ENCODE data around the gene APLN.

DNA sequence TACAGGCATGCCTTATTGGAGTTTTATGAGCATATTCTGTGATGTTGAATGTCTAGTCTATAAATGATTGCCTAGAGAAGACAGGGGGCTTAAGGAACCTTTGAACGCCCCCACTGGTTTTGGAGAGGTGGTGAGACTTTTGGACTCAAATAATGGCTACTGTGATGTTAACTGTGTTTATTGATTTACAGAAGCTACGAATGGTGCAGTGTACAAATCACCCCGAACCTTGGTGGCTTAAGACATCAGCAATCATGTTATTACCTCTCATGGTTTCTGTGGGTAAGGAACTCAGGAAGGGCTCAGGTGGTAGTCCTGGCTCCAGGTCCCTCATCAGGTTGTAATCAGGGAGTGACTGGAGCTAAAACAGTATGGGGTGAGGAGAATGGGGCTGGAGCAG lies 33.3 kb upstream of the APLN start:
- TF ChIP-seq TCF7L2 (IDR thresholded peaks at IDR 0.05; ENCODE audit: low read depth, low read length) (no peak), BCL6 (CRISPR knock-in tag; IDR thresholded peaks at IDR 0.05) (no peak), POLR2AphosphoS5 (IDR thresholded peaks at IDR 0.05; ENCODE audit: low read depth, low read length) (no peak)
- TF ChIP-seq, protein P1, sequence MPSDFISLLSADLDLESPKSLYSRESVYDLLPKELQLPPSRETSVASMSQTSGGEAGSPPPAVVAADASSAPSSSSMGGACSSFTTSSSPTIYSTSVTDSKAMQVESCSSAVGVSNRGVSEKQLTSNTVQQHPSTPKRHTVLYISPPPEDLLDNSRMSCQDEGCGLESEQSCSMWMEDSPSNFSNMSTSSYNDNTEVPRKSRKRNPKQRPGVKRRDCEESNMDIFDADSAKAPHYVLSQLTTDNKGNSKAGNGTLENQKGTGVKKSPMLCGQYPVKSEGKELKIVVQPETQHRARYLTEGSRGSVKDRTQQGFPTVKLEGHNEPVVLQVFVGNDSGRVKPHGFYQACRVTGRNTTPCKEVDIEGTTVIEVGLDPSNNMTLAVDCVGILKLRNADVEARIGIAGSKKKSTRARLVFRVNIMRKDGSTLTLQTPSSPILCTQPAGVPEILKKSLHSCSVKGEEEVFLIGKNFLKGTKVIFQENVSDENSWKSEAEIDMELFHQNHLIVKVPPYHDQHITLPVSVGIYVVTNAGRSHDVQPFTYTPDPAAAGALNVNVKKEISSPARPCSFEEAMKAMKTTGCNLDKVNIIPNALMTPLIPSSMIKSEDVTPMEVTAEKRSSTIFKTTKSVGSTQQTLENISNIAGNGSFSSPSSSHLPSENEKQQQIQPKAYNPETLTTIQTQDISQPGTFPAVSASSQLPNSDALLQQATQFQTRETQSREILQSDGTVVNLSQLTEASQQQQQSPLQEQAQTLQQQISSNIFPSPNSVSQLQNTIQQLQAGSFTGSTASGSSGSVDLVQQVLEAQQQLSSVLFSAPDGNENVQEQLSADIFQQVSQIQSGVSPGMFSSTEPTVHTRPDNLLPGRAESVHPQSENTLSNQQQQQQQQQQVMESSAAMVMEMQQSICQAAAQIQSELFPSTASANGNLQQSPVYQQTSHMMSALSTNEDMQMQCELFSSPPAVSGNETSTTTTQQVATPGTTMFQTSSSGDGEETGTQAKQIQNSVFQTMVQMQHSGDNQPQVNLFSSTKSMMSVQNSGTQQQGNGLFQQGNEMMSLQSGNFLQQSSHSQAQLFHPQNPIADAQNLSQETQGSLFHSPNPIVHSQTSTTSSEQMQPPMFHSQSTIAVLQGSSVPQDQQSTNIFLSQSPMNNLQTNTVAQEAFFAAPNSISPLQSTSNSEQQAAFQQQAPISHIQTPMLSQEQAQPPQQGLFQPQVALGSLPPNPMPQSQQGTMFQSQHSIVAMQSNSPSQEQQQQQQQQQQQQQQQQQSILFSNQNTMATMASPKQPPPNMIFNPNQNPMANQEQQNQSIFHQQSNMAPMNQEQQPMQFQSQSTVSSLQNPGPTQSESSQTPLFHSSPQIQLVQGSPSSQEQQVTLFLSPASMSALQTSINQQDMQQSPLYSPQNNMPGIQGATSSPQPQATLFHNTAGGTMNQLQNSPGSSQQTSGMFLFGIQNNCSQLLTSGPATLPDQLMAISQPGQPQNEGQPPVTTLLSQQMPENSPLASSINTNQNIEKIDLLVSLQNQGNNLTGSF (CRISPR knock-in tag; IDR thresholded peaks at IDR 0.05): no peak
- TF ChIP-seq, protein P2, sequence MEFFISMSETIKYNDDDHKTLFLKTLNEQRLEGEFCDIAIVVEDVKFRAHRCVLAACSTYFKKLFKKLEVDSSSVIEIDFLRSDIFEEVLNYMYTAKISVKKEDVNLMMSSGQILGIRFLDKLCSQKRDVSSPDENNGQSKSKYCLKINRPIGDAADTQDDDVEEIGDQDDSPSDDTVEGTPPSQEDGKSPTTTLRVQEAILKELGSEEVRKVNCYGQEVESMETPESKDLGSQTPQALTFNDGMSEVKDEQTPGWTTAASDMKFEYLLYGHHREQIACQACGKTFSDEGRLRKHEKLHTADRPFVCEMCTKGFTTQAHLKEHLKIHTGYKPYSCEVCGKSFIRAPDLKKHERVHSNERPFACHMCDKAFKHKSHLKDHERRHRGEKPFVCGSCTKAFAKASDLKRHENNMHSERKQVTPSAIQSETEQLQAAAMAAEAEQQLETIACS (CRISPR knock-in tag; IDR thresholded peaks at IDR 0.05): no peak
